Esophagus squamous epithelium (tissue), 4 donors: ENCODE results near the gene LDB2.

ENCODE experiments used
- POLR2A ChIP-seq, 4 donors: fragments of 450-650 bp; IDR thresholded peaks; one replicate each; pipeline ENCODE4 v1.6.1; 2017; ENCODE audit warnings: antibody characterized with exemption in 4 of 4, mild to moderate bottlenecking in 4 of 4, moderate library complexity in 3 of 4
- TF ChIP-seq, protein P1 (sequence below), 6 experiments: fragments of 450-650 bp in 4 of 6; fragments of 200-600 bp in 2 of 6; sonication (generic) in 2 of 6; IDR thresholded peaks; one replicate each; pipeline ENCODE4 v1.5.1; 2016 to 2019; ENCODE audit warnings: antibody characterized with exemption in 6 of 6, mild to moderate bottlenecking in 4 of 6, moderate library complexity in 4 of 6

DNA sequence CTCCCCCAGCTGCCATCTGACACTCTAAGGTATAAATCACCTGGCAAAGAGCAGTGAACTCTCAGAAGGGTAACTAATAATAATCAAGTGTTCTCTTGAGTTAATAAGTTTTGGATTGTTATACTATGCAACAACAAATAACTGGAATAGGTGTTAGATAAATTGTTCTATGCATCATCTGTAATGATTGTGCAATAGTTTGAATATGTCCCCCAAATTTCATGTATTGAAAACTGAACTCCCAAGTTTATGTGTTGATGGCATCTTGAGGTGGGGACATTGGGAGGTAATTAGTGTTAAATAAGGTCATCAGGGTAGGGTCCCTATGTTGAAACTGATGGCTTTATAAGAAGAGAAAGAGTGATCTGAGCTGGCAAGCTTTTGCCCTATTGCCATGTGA, 399.5 kb downstream of the LDB2 start:
- no peak for TF ChIP-seq POLR2A (IDR thresholded peaks at IDR 0.05)
- TF ChIP-seq, protein P1, sequence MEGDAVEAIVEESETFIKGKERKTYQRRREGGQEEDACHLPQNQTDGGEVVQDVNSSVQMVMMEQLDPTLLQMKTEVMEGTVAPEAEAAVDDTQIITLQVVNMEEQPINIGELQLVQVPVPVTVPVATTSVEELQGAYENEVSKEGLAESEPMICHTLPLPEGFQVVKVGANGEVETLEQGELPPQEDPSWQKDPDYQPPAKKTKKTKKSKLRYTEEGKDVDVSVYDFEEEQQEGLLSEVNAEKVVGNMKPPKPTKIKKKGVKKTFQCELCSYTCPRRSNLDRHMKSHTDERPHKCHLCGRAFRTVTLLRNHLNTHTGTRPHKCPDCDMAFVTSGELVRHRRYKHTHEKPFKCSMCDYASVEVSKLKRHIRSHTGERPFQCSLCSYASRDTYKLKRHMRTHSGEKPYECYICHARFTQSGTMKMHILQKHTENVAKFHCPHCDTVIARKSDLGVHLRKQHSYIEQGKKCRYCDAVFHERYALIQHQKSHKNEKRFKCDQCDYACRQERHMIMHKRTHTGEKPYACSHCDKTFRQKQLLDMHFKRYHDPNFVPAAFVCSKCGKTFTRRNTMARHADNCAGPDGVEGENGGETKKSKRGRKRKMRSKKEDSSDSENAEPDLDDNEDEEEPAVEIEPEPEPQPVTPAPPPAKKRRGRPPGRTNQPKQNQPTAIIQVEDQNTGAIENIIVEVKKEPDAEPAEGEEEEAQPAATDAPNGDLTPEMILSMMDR (IDR thresholded peaks at IDR 0.05), result no peak
